PFSK-1 (cell line): ENCODE results near the gene NUB1. TPM values are rescaled to one million over a fixed set of nuclear protein-coding genes. Genes with fewer than 3 reads are reported as not detected.
A peak's percentile ranks its signal among the peaks of the same experiment; 100 is the strongest.

Experiments used
- FOXP2 ChIP-seq: optimal IDR thresholded peaks from 2 replicates; pipeline ENCODE3; 2011; ENCODE audit warnings: borderline replicate concordance, control low read depth, inconsistent platforms; ENCODE audit not compliant: insufficient read depth; ENCODE audit errors: extremely low read length, extremely low read depth
- POLR2AphosphoS5 ChIP-seq: IDR thresholded peaks from 2 replicates; pipeline ENCODE4 v1.6.1; 2012; ENCODE audit warnings: low read depth, mild to moderate bottlenecking, control low read depth, low read length, moderate library complexity
- REST ChIP-seq, 2 experiments: IDR thresholded peaks; 2 replicates each; pipeline versions ENCODE4 v1.6.1 to v1.8.0; 2011 to 2012; ENCODE audit warnings: low read depth in 2 of 2, low read length in 2 of 2, control low read depth in 1 of 2, inconsistent platforms in 1 of 2, mild to moderate bottlenecking in 1 of 2, moderate library complexity in 1 of 2; ENCODE audit not compliant: insufficient read depth in 1 of 2
- SIN3A ChIP-seq: IDR thresholded peaks from 2 replicates; pipeline ENCODE4 v1.6.1; 2012; ENCODE audit warnings: mild to moderate bottlenecking, low read length, moderate library complexity, borderline replicate concordance; ENCODE audit not compliant: insufficient read depth
- TAF1 ChIP-seq: IDR thresholded peaks from 2 replicates; pipeline ENCODE4 v1.6.1; 2012; ENCODE audit warnings: low read length, control low read depth, borderline replicate concordance; ENCODE audit not compliant: insufficient read depth
- polyA plus RNA-seq: library from polyadenylated mRNA; unstranded; fragments of >200 nt; gene quantifications from one replicate; pipeline ENCODE4 v1.2.1, GENCODE V29; 2012; ENCODE audit warnings: low read depth, missing spikeins; ENCODE audit not compliant: insufficient read length

NUB1 gene
- polyA plus RNA-seq: 41.7 TPM

- 0 out of 2 replicates have a peak, but pooled peaks have one; percentile 53 for TF ChIP-seq POLR2AphosphoS5
- TF ChIP-seq SIN3A: no peak
- peak; percentile 90 for TF ChIP-seq FOXP2
Measured at GRCh38 chr7:151341357-151342101, at the start of gene NUB1. TSS of gene NUB1 (plus strand) at chr7:151341812. CDS start at chr7:151345350, 3,538 bp downstream.

- TF ChIP-seq POLR2AphosphoS5 (no peak), FOXP2 (no peak), SIN3A (no peak), TAF1 (no peak), REST (IDR thresholded peaks at IDR 0.05; ENCODE audit: insufficient read depth in 1 of 2, low read depth in 2 of 2, low read length in 2 of 2) (no peak)
Measured at GRCh38 chr7:151292850-151293249, 48.8 kb upstream of the NUB1 start.

DNA sequence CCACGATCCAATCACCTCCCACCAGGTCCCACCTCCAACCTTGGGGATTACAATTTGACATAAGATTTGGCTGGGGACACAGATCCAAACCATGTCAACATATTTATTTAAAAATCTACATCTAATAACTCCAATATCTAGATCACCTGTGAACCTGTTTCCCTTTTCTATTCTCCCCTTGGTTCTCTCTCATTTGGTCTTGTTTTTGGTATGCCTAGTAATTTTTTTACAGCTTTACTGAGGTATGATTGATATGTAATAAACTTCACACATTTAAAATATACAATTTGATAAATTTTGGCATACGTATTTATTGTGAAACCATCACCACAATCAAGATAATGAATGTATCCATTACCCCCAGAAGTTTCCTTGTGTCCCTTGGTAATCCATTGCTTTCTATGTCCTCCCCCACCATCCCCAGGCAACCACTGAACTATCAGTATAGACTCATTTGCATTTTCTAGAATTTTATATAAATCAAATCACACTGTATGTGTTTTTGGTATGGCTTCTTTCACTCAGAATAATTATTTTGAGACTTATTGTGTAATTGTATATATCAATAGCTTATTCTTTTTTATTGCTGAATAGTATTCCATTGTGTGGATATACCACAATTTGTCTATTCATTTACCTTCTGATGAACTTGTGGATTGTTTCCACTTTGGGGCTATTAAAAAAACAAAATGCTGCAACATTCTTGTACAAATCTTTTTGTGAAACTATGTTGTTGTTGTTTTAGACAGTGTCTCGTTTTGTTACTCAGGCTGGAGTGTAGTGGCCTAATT lies 45.2 kb upstream of the NUB1 start:
- no peak for TF ChIP-seq TAF1
- no peak for TF ChIP-seq FOXP2
- no peak for TF ChIP-seq REST (IDR thresholded peaks at IDR 0.05; ENCODE audit: insufficient read depth in 1 of 2, low read depth in 2 of 2, low read length in 2 of 2)
- no peak for TF ChIP-seq SIN3A
- no peak for TF ChIP-seq POLR2AphosphoS5

DNA sequence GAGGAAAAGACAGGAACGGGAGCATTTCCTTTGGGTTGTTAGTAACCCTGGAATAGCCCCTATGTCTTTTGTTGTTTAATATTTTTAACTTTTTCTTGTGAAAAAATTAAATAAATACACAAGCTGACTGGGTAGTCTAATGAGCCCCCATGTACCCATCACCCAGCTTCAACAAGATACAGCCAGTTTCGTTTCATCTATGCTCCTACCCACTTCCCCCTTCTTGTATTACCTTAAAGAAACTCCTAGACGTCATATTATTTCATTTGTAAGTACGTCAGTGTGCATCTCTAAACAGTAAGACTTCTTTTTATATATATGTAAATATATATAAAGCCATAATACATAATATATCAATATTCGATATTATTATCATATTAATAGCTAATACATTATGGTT lies 42.8 kb upstream of the NUB1 start:
- TF ChIP-seq SIN3A (no peak), REST (IDR thresholded peaks at IDR 0.05; ENCODE audit: insufficient read depth in 1 of 2, low read depth in 2 of 2, low read length in 2 of 2) (no peak), FOXP2 (no peak), TAF1 (no peak), POLR2AphosphoS5 (no peak)

DNA sequence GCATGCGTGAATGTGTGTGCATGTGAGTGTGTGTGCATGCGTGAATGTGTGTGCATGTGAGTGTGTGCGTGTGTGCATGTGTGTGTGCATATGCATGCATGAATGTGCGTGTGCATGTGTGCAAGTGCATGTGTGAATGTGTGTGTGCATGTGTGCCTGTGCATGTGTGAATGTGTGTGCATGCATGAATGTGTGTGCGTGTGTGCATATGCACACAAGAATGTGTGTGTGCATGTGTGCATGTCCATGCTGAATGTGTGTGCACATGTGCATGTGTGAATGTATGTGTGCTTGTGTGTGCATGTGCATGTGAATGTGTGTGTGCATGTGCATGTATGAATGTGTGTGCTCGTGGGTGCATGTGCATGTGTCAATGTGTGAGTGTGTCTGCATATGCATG lies 42.1 kb upstream of the NUB1 start:
- TF ChIP-seq REST (IDR thresholded peaks at IDR 0.05; ENCODE audit: insufficient read depth in 1 of 2, low read depth in 2 of 2, low read length in 2 of 2) (no peak), TAF1 (no peak), POLR2AphosphoS5 (no peak), SIN3A (no peak), FOXP2 (no peak)
